HAP-1 (cell line): ENCODE data around the gene CUX1.
A peak's percentile ranks its signal among the peaks of the same experiment; 100 is the strongest.
"Not testable (repeated sequence)": the region's sequence is repeated elsewhere in the genome, so short reads cannot be mapped to it uniquely, and the experiment has no call there.

Experiments used
- DNase-seq, 2 experiments: peaks; one replicate each; pipeline ENCODE4 v3.0.0-alpha.2; 2016 to 2020; ENCODE audit warnings: low spot score in 2 of 2
- H3K27me3 ChIP-seq: fragments of 250-450 bp; sonication (Bioruptor Pico); 2 replicates; pipeline ENCODE4 v1.5.1; 2020; ENCODE audit warnings: low read depth, mild to moderate bottlenecking, moderate library complexity
- H3K36me3 ChIP-seq: fragments of 250-450 bp; sonication (Bioruptor Pico); replicated peaks from 2 replicates; pipeline ENCODE4 v1.5.1; 2020; ENCODE audit warnings: mild to moderate bottlenecking
- H3K4me1 ChIP-seq: fragments of 250-450 bp; sonication (Bioruptor Pico); 2 replicates; pipeline ENCODE4 v1.5.1; 2020; ENCODE audit warnings: mild to moderate bottlenecking
- H3K4me3 ChIP-seq: fragments of 250-450 bp; sonication (Bioruptor Pico); 2 replicates; pipeline ENCODE4 v1.5.1; 2020; ENCODE audit warnings: mild to moderate bottlenecking, moderate library complexity
- H3K9me3 ChIP-seq: fragments of 250-450 bp; sonication (Bioruptor Pico); 2 replicates; pipeline ENCODE4 v1.5.1; 2020; ENCODE audit warnings: mild to moderate bottlenecking, moderate library complexity
- in situ Hi-C: fragments of 300-500 bp; cut with MboI; formaldehyde crosslinking; loops from 3 replicates; pipeline ENCODE4 v1.14.3; 2020; ENCODE audit warnings: low sequenced_read_pairs, inconsistent platforms, mixed read lengths

The CUX1 gene

GRCh38 chr7:102313997-102314780, 496.8 kb downstream of the CUX1 start:
- Histone ChIP-seq H3K4me1 (no peaks in the 10 kb centered on the region), H3K36me3 (no peaks in the 10 kb centered on the region), H3K27me3 (no peaks in the 10 kb centered on the region), H3K9me3 (no peaks in the 10 kb centered on the region), H3K4me3 (no peak overlapping the region)
- in situ Hi-C loops = no loop called here
- no peak for DNase-seq

GRCh38 chr7:102317231-102318059, 500.0 kb downstream of the CUX1 start:
- no peaks in the 10 kb centered on the region for H3K27me3 ChIP-seq
- no peak for DNase-seq
- no peaks in the 10 kb centered on the region for H3K36me3 ChIP-seq
- H3K4me3 ChIP-seq = no peak overlapping the region
- no peaks in the 10 kb centered on the region for H3K4me1 ChIP-seq
- in situ Hi-C loops = no loop called here
- H3K9me3 ChIP-seq = no peaks in the 10 kb centered on the region

GRCh38 chr7:102318482-102318971, 501.1 kb downstream of the CUX1 start:
- in situ Hi-C loops = no loop called here
- Histone ChIP-seq H3K36me3 (no peaks in the 10 kb centered on the region), H3K9me3 (no peaks in the 10 kb centered on the region), H3K27me3 (no peaks in the 10 kb centered on the region), H3K4me3 (no peak overlapping the region), H3K4me1 (no peaks in the 10 kb centered on the region)
- DNase-seq = no peak

GRCh38 chr7:102319671-102320070, 502.2 kb downstream of the CUX1 start:
- Histone ChIP-seq H3K4me1 (no peaks in the 10 kb centered on the region), H3K36me3 (no peaks in the 10 kb centered on the region), H3K27me3 (no peaks in the 10 kb centered on the region), H3K9me3 (no peaks in the 10 kb centered on the region), H3K4me3 (no peak overlapping the region)
- in situ Hi-C loops = no loop called here
- no peak for DNase-seq

GRCh38 chr7:102320181-102320580, 502.8 kb downstream of the CUX1 start:
- DNase-seq = no peak
- H3K4me3 ChIP-seq = no peak overlapping the region
- H3K27me3 ChIP-seq = no peaks in the 10 kb centered on the region
- no peaks in the 10 kb centered on the region for H3K4me1 ChIP-seq
- H3K36me3 ChIP-seq = no peaks in the 10 kb centered on the region
- no peaks in the 10 kb centered on the region for H3K9me3 ChIP-seq
- in situ Hi-C loops = no loop called here

GRCh38 chr7:102320601-102321350, 503.4 kb downstream of the CUX1 start:
- H3K36me3 ChIP-seq = no peaks in the 10 kb centered on the region
- in situ Hi-C loops = no loop called here
- H3K9me3 ChIP-seq = no peaks in the 10 kb centered on the region
- no peak for DNase-seq
- H3K4me1 ChIP-seq = no peaks in the 10 kb centered on the region
- H3K27me3 ChIP-seq = no peaks in the 10 kb centered on the region
- no peak overlapping the region for H3K4me3 ChIP-seq

GRCh38 chr7:102321351-102322201, 504.1 kb downstream of the CUX1 start:
- H3K36me3 ChIP-seq = no peaks in the 10 kb centered on the region
- H3K4me3 ChIP-seq = no peak overlapping the region
- peak in 1 of 2 experiments; percentile 3 for DNase-seq
- H3K27me3 ChIP-seq = no peaks in the 10 kb centered on the region
- in situ Hi-C loops = no loop called here
- peaks cover 4% of the 10 kb centered on the region for H3K4me1 ChIP-seq
- H3K9me3 ChIP-seq = no peaks in the 10 kb centered on the region

GRCh38 chr7:102322202-102322715, 504.8 kb downstream of the CUX1 start:
- H3K27me3 ChIP-seq = no peaks in the 10 kb centered on the region
- H3K9me3 ChIP-seq = no peaks in the 10 kb centered on the region
- peak in 1 of 2 experiments; percentile 6 for DNase-seq
- H3K36me3 ChIP-seq = no peaks in the 10 kb centered on the region
- no peak overlapping the region for H3K4me3 ChIP-seq
- H3K4me1 ChIP-seq = peaks cover 8% of the 10 kb centered on the region
- in situ Hi-C loops = no loop called here

- Histone ChIP-seq H3K4me3 (no peak overlapping the region), H3K4me1 (peaks cover 8% of the 10 kb centered on the region), H3K27me3 (no peaks in the 10 kb centered on the region), H3K36me3 (no peaks in the 10 kb centered on the region), H3K9me3 (no peaks in the 10 kb centered on the region)
- peak in 1 of 2 experiments; percentile 5 for DNase-seq
- in situ Hi-C loops = no loop called here
Measured at GRCh38 chr7:102323914-102324195, 506.4 kb downstream of the CUX1 start.

- in situ Hi-C loops, H3K27me3 ChIP-seq, DNase-seq, H3K4me3 ChIP-seq, H3K4me1 ChIP-seq, H3K9me3 ChIP-seq, H3K36me3 ChIP-seq: not testable (repeated sequence)
Measured at GRCh38 chr7:102325106-102325505, 507.7 kb downstream of the CUX1 start.

- in situ Hi-C loops = no loop called here
- H3K4me3 ChIP-seq = no peak overlapping the region
- peaks cover 8% of the 10 kb centered on the region for H3K4me1 ChIP-seq
- DNase-seq = peak; percentile 53 to 71
- no peaks in the 10 kb centered on the region for H3K36me3 ChIP-seq
- H3K27me3 ChIP-seq = no peaks in the 10 kb centered on the region
- H3K9me3 ChIP-seq = no peaks in the 10 kb centered on the region
Measured at GRCh38 chr7:102326157-102326889, 508.9 kb downstream of the CUX1 start.

GRCh38 chr7:102327183-102327582, 509.8 kb downstream of the CUX1 start:
- H3K4me1 ChIP-seq, H3K9me3 ChIP-seq, H3K36me3 ChIP-seq, H3K27me3 ChIP-seq, DNase-seq, H3K4me3 ChIP-seq, in situ Hi-C loops: not testable (repeated sequence)
